Suprapubic skin (tissue), 3 donors: ENCODE data around the gene LRRC73.

Experiments used
- EP300 ChIP-seq: sonication (generic); formaldehyde crosslinking; IDR thresholded peaks from one replicate; pipeline ENCODE4 v1.6.1; 2017; ENCODE audit warnings: antibody characterized with exemption
- TF ChIP-seq, protein P1 (sequence below), 2 donors: fragments of 200-600 bp in 1 of 2; fragments of 450-650 bp in 1 of 2; sonication (generic) in 1 of 2; IDR thresholded peaks; one replicate each; pipeline ENCODE4 v1.5.1; 2016 to 2019; ENCODE audit warnings: antibody characterized with exemption in 2 of 2, mild to moderate bottlenecking in 1 of 2, moderate library complexity in 1 of 2

DNA sequence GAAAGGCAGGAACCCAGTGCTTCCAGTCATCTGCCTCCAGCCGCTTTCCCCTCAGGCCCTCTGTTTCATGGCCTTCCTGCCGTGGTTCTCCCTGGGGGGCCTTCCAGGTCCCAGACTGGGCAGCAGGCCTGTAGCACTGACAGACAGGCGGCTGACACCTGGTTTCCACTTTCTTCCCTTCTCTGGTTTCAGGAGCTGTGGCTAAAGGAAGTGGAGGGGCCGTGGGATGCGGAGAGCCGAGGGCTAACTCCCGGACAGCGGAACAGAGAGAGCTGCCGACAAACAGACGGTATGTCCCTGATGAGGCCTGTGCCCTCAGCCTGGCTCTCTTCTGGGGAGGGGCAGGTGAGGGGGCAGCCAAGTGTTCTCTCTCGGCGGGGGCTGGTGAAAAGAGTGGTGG, 12.5 kb downstream of the LRRC73 start:
- TF ChIP-seq EP300: no peak
- TF ChIP-seq, protein P1, sequence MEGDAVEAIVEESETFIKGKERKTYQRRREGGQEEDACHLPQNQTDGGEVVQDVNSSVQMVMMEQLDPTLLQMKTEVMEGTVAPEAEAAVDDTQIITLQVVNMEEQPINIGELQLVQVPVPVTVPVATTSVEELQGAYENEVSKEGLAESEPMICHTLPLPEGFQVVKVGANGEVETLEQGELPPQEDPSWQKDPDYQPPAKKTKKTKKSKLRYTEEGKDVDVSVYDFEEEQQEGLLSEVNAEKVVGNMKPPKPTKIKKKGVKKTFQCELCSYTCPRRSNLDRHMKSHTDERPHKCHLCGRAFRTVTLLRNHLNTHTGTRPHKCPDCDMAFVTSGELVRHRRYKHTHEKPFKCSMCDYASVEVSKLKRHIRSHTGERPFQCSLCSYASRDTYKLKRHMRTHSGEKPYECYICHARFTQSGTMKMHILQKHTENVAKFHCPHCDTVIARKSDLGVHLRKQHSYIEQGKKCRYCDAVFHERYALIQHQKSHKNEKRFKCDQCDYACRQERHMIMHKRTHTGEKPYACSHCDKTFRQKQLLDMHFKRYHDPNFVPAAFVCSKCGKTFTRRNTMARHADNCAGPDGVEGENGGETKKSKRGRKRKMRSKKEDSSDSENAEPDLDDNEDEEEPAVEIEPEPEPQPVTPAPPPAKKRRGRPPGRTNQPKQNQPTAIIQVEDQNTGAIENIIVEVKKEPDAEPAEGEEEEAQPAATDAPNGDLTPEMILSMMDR (IDR thresholded peaks at IDR 0.05): no peak
